Neural progenitor cell (in vitro differentiated cells): ENCODE results near the gene TNIK.

Experiments used
- EZH2 ChIP-seq: fragments of 200-600 bp; sonication (generic); IDR thresholded peaks from 2 replicates; pipeline ENCODE4 v1.6.1; 2017; ENCODE audit warnings: antibody characterized with exemption, mild to moderate bottlenecking, moderate library complexity
- EZH2phosphoT487 ChIP-seq: fragments of 200-600 bp; sonication (generic); IDR thresholded peaks from 2 replicates; pipeline ENCODE4 v1.6.1; 2017; ENCODE audit warnings: antibody characterized with exemption
- TF ChIP-seq, protein P1 (sequence below): fragments of 200-600 bp; sonication (generic); IDR thresholded peaks from 2 replicates; pipeline ENCODE4 v1.5.1; 2017; ENCODE audit warnings: antibody characterized with exemption, mild to moderate bottlenecking

DNA sequence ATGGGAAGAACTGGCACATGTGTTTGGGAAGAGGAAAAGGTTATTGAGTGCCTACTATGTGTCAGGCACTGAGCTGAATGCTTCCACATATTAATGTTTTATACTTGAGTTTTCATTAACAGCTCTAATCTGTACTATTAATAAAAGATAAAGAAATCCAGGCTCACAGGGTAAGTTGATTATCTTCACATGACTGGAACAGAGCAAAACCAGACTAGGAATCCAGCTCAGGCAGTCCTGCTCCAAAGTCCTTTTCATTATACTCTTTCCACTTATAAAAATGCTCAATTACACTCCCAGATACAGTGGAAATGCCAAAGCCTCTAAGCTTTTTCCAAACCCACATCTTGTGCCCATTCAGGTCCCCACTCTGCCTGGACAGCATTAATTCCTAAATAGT, 97.6 kb downstream of the TNIK start:
- TF ChIP-seq, protein P1, sequence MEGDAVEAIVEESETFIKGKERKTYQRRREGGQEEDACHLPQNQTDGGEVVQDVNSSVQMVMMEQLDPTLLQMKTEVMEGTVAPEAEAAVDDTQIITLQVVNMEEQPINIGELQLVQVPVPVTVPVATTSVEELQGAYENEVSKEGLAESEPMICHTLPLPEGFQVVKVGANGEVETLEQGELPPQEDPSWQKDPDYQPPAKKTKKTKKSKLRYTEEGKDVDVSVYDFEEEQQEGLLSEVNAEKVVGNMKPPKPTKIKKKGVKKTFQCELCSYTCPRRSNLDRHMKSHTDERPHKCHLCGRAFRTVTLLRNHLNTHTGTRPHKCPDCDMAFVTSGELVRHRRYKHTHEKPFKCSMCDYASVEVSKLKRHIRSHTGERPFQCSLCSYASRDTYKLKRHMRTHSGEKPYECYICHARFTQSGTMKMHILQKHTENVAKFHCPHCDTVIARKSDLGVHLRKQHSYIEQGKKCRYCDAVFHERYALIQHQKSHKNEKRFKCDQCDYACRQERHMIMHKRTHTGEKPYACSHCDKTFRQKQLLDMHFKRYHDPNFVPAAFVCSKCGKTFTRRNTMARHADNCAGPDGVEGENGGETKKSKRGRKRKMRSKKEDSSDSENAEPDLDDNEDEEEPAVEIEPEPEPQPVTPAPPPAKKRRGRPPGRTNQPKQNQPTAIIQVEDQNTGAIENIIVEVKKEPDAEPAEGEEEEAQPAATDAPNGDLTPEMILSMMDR: no peak
- no peak for TF ChIP-seq EZH2phosphoT487
- no peak for TF ChIP-seq EZH2
